GM12874 (cell line): ENCODE data around the gene TRABD2B.

ENCODE experiments used
- TF ChIP-seq, protein P1 (sequence below): IDR thresholded peaks from 2 replicates; pipeline ENCODE4 v1.5.1; 2011; ENCODE audit warnings: low read depth, mild to moderate bottlenecking, control low read depth, low read length, moderate library complexity; ENCODE audit not compliant: insufficient read depth

Gene TRABD2B

GRCh38 chr1:47839433-47839760 is 157.8 kb downstream of the TRABD2B start:
- TF ChIP-seq, protein P1, sequence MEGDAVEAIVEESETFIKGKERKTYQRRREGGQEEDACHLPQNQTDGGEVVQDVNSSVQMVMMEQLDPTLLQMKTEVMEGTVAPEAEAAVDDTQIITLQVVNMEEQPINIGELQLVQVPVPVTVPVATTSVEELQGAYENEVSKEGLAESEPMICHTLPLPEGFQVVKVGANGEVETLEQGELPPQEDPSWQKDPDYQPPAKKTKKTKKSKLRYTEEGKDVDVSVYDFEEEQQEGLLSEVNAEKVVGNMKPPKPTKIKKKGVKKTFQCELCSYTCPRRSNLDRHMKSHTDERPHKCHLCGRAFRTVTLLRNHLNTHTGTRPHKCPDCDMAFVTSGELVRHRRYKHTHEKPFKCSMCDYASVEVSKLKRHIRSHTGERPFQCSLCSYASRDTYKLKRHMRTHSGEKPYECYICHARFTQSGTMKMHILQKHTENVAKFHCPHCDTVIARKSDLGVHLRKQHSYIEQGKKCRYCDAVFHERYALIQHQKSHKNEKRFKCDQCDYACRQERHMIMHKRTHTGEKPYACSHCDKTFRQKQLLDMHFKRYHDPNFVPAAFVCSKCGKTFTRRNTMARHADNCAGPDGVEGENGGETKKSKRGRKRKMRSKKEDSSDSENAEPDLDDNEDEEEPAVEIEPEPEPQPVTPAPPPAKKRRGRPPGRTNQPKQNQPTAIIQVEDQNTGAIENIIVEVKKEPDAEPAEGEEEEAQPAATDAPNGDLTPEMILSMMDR: no peak

- TF ChIP-seq, protein P1: no peak
These were observed 158.4 kb downstream of the TRABD2B start for GRCh38 chr1:47838562-47839432.

- TF ChIP-seq, protein P1: no peak
These were observed 159.2 kb downstream of the TRABD2B start for GRCh38 chr1:47837866-47838561.

DNA sequence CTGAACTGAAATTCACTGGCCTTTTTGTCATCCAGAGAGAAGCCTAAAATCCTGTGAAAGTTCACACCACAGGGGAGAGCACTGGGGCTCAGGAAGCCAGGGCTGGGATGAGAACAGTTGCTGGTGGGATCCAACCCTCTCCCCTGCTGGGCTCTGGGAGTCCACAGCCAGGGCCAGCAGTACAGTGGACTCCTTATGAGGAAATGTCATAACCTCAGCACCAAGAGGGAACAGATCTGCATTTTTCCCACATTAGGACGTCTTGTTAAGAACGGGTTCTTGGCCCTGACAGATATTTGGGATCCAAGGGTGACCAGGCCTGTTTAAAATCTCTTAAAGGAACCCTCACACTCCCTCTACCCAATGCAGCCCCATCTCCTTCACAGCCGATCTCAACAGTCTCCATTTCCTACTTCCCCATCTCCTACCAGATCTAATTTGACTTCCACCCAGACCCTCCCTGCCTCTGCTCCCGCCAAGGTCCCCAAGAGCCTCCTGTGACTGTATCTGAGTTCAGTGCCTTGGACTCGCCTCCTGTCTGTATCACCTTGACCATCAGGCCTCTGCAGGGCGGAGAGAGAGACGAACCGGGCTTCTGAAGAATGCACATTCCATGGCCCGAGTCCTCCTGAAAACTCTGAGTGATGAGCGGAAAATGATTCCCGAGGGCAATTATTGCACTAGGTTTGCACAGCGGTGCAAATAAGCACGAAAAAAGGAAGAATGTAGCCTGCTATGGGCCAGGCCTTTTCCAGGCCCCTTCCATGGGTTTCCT is 159.9 kb downstream of the TRABD2B start:
- TF ChIP-seq, protein P1: no peak

DNA sequence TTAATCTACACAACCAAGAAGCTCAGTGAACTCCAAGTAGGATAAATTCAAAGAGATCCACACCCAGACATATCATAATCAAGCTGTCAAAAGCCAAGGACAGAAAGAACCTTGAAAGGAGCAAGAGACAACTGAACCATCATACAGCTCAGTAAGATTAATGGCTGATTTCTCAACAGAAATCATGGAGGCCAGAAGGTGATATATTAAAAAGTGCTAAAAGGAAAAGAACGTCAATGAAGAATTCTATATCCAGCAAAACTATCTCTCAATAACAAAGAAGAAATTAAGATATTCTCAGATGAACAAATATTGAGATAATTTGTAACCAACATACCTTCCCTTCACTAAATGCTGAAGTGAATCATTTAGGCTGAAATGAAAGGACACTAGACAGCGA is 161.8 kb downstream of the TRABD2B start:
- TF ChIP-seq, protein P1: no peak

GRCh38 chr1:47834326-47834725 is 162.9 kb downstream of the TRABD2B start:
- TF ChIP-seq, protein P1: no peak
